Measurements from ENCODE around the gene SYDE2.

SYDE2 gene

DNA sequence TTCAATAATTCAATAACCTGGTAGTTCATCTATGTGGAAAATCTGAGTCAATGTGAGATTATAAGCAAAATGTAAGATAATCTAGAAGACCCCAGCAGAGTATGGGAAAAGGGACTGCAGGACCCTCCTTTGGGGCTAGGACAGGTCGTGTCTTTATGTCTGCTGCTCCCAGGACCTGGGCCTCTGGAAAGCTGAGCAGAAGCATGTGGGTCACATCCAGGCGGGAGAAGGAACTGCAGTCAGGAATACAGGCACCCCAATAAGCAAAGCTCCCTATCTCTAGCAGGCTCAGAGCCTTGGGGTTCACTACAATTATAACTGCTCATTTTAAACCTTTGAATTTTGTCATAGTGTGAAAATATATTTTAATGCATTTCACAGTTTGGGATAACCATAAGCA lies 78.6 kb downstream of the SYDE2 start:
- TF ChIP-seq, protein P1, sequence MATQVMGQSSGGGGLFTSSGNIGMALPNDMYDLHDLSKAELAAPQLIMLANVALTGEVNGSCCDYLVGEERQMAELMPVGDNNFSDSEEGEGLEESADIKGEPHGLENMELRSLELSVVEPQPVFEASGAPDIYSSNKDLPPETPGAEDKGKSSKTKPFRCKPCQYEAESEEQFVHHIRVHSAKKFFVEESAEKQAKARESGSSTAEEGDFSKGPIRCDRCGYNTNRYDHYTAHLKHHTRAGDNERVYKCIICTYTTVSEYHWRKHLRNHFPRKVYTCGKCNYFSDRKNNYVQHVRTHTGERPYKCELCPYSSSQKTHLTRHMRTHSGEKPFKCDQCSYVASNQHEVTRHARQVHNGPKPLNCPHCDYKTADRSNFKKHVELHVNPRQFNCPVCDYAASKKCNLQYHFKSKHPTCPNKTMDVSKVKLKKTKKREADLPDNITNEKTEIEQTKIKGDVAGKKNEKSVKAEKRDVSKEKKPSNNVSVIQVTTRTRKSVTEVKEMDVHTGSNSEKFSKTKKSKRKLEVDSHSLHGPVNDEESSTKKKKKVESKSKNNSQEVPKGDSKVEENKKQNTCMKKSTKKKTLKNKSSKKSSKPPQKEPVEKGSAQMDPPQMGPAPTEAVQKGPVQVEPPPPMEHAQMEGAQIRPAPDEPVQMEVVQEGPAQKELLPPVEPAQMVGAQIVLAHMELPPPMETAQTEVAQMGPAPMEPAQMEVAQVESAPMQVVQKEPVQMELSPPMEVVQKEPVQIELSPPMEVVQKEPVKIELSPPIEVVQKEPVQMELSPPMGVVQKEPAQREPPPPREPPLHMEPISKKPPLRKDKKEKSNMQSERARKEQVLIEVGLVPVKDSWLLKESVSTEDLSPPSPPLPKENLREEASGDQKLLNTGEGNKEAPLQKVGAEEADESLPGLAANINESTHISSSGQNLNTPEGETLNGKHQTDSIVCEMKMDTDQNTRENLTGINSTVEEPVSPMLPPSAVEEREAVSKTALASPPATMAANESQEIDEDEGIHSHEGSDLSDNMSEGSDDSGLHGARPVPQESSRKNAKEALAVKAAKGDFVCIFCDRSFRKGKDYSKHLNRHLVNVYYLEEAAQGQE (IDR thresholded peaks at IDR 0.05; ENCODE audit: low read depth): no peak
- TF ChIP-seq, protein P2, sequence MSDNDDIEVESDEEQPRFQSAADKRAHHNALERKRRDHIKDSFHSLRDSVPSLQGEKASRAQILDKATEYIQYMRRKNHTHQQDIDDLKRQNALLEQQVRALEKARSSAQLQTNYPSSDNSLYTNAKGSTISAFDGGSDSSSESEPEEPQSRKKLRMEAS (IDR thresholded peaks at IDR 0.05): no peak
- TF ChIP-seq CREB1 (IDR thresholded peaks at IDR 0.05; ENCODE audit: low read depth) (no peak), ZBTB7A (IDR thresholded peaks at IDR 0.05; ENCODE audit: low read depth) (no peak), YY1 (IDR thresholded peaks at IDR 0.05; ENCODE audit: low read depth) (no peak), EGR1 (IDR thresholded peaks at IDR 0.05) (no peak), TAF1 (IDR thresholded peaks at IDR 0.05; ENCODE audit: low read depth) (no peak), NFIC (IDR thresholded peaks at IDR 0.05) (no peak), RAD21 (IDR thresholded peaks at IDR 0.05; ENCODE audit: low read depth) (no peak)

- no peak for TF ChIP-seq EGR1 (IDR thresholded peaks at IDR 0.05)
- TF ChIP-seq USF1 (IDR thresholded peaks at IDR 0.05): no peak
- TF ChIP-seq YY1 (IDR thresholded peaks at IDR 0.05; ENCODE audit: low read depth): no peak
- TF ChIP-seq, protein P2 (IDR thresholded peaks at IDR 0.05): no peak
- TF ChIP-seq TCF12 (IDR thresholded peaks at IDR 0.05; ENCODE audit: low read depth): no peak
- TF ChIP-seq FOXM1 (IDR thresholded peaks at IDR 0.05; ENCODE audit: borderline replicate concordance, low read depth): no peak
- TF ChIP-seq, protein P1 (IDR thresholded peaks at IDR 0.05; ENCODE audit: low read depth): no peak
- no peak for TF ChIP-seq TEAD4 (IDR thresholded peaks at IDR 0.05)
- TF ChIP-seq ZBTB7A (IDR thresholded peaks at IDR 0.05; ENCODE audit: low read depth): no peak
- no peak for TF ChIP-seq CEBPB (IDR thresholded peaks at IDR 0.05)
- no peak for TF ChIP-seq EP300 (IDR thresholded peaks at IDR 0.05; ENCODE audit: borderline replicate concordance)
- TF ChIP-seq CREB1 (IDR thresholded peaks at IDR 0.05; ENCODE audit: low read depth): no peak
- no peak for TF ChIP-seq NFIC (IDR thresholded peaks at IDR 0.05)
Measured at GRCh38 chr1:85121744-85122143, 79.1 kb downstream of the SYDE2 start.

DNA sequence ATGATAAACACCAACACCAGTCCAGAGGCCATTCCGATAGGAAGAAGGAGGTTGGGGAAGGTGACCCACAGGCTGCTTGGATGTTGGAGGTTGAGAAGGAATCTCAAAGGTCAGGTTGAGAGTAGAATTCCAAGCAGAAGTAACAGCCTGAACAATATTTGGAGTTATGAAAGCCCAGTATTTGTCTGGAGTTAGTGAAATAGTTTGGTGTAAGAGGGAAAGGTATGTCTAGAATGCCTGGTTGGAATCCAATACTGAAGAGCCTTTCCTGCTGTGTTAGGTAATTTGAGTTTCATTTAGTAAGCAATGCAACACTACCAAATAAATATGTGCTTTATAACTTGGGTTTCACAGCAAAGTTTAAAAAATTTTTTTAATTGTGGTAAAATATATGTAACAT lies 82.1 kb downstream of the SYDE2 start:
- TF ChIP-seq TAF1 (IDR thresholded peaks at IDR 0.05; ENCODE audit: low read depth) (no peak), TEAD4 (IDR thresholded peaks at IDR 0.05) (peak; percentile 41; the same call in 1 of the 2 replicates)

DNA sequence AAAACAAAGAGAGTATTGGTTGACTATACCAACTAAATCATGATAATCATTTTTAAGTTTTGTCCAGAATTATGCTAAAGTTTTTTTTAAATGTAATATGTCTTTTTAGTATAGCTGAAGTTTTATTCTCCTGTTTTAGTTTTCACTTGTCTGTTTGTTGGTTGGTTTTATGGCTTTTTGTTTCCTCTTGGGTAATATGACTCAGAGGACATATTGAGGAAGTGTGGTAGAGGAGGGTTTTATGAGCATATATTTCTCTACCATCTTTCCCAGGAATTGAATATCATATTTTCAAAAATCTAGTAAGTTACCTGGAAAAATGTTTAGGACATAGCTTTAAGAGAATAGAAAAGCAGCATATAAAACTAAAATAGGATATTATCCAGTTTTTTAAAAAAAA lies 84.0 kb downstream of the SYDE2 start:
- no peak for TF ChIP-seq TCF12 (IDR thresholded peaks at IDR 0.05; ENCODE audit: low read depth)
- TF ChIP-seq TAF1 (IDR thresholded peaks at IDR 0.05; ENCODE audit: low read depth): no peak
- TF ChIP-seq TEAD4 (IDR thresholded peaks at IDR 0.05): no peak
- TF ChIP-seq CREB1 (IDR thresholded peaks at IDR 0.05; ENCODE audit: low read depth): no peak
- no peak for TF ChIP-seq YY1 (IDR thresholded peaks at IDR 0.05; ENCODE audit: low read depth)
- TF ChIP-seq, protein P1 (IDR thresholded peaks at IDR 0.05; ENCODE audit: low read depth): no peak
- TF ChIP-seq, protein P2 (IDR thresholded peaks at IDR 0.05): no peak
- TF ChIP-seq RAD21 (IDR thresholded peaks at IDR 0.05; ENCODE audit: low read depth): no peak
- no peak for TF ChIP-seq USF1 (IDR thresholded peaks at IDR 0.05)
- TF ChIP-seq ZBTB7A (IDR thresholded peaks at IDR 0.05; ENCODE audit: low read depth): no peak
- TF ChIP-seq FOXM1 (IDR thresholded peaks at IDR 0.05; ENCODE audit: borderline replicate concordance, low read depth): no peak
- TF ChIP-seq EP300 (IDR thresholded peaks at IDR 0.05; ENCODE audit: borderline replicate concordance): no peak
- TF ChIP-seq CEBPB (IDR thresholded peaks at IDR 0.05): no peak
- no peak for TF ChIP-seq NFIC (IDR thresholded peaks at IDR 0.05)
- TF ChIP-seq EGR1 (IDR thresholded peaks at IDR 0.05): no peak

DNA sequence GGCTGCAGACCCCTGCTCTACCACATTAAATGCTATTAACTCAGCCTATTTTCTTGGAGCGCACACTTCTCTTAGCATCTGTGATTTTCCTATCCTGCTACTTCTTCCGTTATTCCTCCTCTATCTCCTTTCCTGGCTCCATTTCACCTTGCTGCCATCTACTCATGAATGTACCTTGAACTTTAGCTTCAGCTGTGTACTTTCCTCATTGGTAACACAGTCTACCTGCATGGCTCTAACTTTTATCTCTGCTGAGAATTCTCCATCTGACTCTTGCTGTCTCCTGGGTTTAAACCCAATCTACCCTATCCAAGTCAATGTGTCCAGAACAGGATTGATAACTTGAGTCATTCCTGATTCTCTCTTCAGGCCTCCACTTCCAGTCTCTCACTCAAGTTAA lies 84.9 kb downstream of the SYDE2 start:
- TF ChIP-seq YY1 (IDR thresholded peaks at IDR 0.05; ENCODE audit: low read depth): no peak
- TF ChIP-seq FOXM1 (IDR thresholded peaks at IDR 0.05; ENCODE audit: borderline replicate concordance, low read depth): no peak
- no peak for TF ChIP-seq EP300 (IDR thresholded peaks at IDR 0.05; ENCODE audit: borderline replicate concordance)
- no peak for TF ChIP-seq ZBTB7A (IDR thresholded peaks at IDR 0.05; ENCODE audit: low read depth)
- no peak for TF ChIP-seq CREB1 (IDR thresholded peaks at IDR 0.05; ENCODE audit: low read depth)
- no peak for TF ChIP-seq NFIC (IDR thresholded peaks at IDR 0.05)
- TF ChIP-seq, protein P2 (IDR thresholded peaks at IDR 0.05): no peak
- TF ChIP-seq CEBPB (IDR thresholded peaks at IDR 0.05): no peak
- TF ChIP-seq USF1 (IDR thresholded peaks at IDR 0.05): no peak
- TF ChIP-seq TAF1 (IDR thresholded peaks at IDR 0.05; ENCODE audit: low read depth): no peak
- TF ChIP-seq EGR1 (IDR thresholded peaks at IDR 0.05): no peak
- TF ChIP-seq, protein P1 (IDR thresholded peaks at IDR 0.05; ENCODE audit: low read depth): no peak
- TF ChIP-seq RAD21 (IDR thresholded peaks at IDR 0.05; ENCODE audit: low read depth): no peak
- TF ChIP-seq TCF12 (IDR thresholded peaks at IDR 0.05; ENCODE audit: low read depth): no peak
- TF ChIP-seq TEAD4 (IDR thresholded peaks at IDR 0.05): no peak

Measured in Ishikawa (cell line).